ENCODE results near the gene TRAF2. TPM values are rescaled to one million over a fixed set of nuclear protein-coding genes. Genes with fewer than 3 reads are reported as not detected.

The TRAF2 gene
- total RNA-seq, 2 donors from 2014 or later, result 45.9 to 55.1 TPM

DNA sequence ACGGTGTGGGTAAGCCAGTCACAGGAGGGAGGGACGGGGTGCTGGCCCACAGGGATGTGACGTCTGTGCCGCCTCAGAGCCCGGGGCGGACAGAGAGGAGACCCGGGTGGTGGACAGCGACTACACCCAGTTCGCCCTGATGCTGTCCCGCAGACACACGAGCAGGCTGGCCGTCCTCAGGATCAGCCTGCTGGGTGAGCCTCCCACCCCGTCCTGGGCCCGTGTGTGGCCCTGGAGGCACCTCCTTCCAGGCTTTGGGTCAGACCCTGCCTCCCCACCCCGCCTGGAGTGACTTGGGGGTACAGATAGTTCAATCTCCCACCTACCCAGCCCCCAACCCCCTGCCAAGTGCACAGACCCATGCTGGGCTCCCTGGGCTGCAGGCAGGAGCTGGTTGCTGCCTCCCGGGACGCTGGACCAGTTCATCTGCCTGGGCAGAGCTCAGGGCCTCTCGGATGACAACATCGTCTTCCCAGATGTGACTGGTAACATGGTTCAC, 67.5 kb downstream of the TRAF2 start:
- TF ChIP-seq, protein P1, sequence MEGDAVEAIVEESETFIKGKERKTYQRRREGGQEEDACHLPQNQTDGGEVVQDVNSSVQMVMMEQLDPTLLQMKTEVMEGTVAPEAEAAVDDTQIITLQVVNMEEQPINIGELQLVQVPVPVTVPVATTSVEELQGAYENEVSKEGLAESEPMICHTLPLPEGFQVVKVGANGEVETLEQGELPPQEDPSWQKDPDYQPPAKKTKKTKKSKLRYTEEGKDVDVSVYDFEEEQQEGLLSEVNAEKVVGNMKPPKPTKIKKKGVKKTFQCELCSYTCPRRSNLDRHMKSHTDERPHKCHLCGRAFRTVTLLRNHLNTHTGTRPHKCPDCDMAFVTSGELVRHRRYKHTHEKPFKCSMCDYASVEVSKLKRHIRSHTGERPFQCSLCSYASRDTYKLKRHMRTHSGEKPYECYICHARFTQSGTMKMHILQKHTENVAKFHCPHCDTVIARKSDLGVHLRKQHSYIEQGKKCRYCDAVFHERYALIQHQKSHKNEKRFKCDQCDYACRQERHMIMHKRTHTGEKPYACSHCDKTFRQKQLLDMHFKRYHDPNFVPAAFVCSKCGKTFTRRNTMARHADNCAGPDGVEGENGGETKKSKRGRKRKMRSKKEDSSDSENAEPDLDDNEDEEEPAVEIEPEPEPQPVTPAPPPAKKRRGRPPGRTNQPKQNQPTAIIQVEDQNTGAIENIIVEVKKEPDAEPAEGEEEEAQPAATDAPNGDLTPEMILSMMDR (conservative IDR thresholded peaks at IDR 0.05), result no peak
- H3K4me1 Mint-ChIP-seq, result peaks cover 4% of the 10 kb centered on the region
- no peak overlapping the region for H3K27ac Mint-ChIP-seq
- no peak for DNase-seq
- H3K36me3 Mint-ChIP-seq (ENCODE audit: low read depth), result no peaks in the 10 kb centered on the region
- Histone ChIP-seq H3K4me1 (ENCODE audit: control insufficient read depth, insufficient read depth, low read length) (peaks cover 3% of the 10 kb centered on the region), H3K9me3 (ENCODE audit: control insufficient read depth, low read length) (no peaks in the 10 kb centered on the region), H3K27ac (ENCODE audit: low read depth, low read length) (no peak overlapping the region), H3K36me3 (ENCODE audit: control insufficient read depth, insufficient read depth, low read length) (no peaks in the 10 kb centered on the region), H3K4me3 (ENCODE audit: low read length) (no peak overlapping the region), H3K27me3 (ENCODE audit: control insufficient read depth, insufficient read depth, low read length, poor library complexity, severe bottlenecking) (no peaks in the 10 kb centered on the region), H3K9ac (ENCODE audit: extremely low read depth, low read length, poor library complexity, severe bottlenecking) (no peak overlapping the region)
- H3K9me3 Mint-ChIP-seq, result no peaks in the 10 kb centered on the region
- no peak overlapping the region for H3K4me3 Mint-ChIP-seq
- peaks cover 4% of the 10 kb centered on the region for H3K27me3 Mint-ChIP-seq (ENCODE audit: insufficient read depth)
- WGBS, 2 experiments (ENCODE audit: insufficient coverage in 1 of 2, insufficient read length in 1 of 2), result 87 to 92% methylated on average over 10 to 19 of the region's 19 CpGs

DNA sequence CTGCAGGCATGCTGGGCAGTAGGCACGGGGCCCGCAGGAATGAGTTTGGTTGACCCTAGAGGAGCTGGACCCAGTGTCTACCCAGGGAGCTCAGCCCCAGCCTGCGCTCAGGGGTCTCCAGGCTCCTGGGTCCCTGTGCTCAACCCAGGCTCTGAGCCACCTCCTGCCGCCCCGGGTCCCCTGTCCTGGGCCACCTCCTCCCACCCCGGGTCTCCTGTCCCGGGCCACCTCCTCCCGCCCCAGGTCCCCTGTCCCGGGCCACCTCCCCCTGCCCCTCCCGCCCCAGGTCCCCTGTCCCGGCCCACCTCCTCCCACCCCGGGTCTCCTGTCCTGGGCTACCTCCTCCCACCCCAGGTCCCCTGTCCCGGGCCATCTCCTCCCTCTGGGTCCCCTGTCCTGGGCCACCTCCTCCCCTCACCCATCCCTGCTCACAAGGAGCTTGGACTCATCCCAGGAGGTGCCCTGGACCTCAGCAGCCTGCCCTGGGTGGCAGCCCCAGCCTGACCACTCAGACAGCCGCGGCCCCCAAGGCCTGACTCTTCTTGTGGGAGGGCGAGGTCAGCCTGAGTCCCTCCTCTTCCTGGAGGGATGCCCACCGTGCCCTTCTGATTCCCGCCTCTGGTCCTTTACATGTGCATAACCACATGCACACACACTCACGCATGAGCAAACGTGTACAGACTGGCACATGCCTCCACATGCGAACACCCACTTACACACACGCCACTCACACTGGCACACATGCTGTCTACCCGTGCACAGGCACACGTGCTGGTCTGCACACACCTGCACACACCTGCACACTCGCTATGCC, 68.2 kb downstream of the TRAF2 start:
- H3K36me3 ChIP-seq (ENCODE audit: control insufficient read depth, insufficient read depth, low read length), result no peaks in the 10 kb centered on the region
- H3K4me3 ChIP-seq (ENCODE audit: low read length), result no peak overlapping the region
- no peaks in the 10 kb centered on the region for H3K27me3 ChIP-seq (ENCODE audit: control insufficient read depth, insufficient read depth, low read length, poor library complexity, severe bottlenecking)
- peaks cover 4% of the 10 kb centered on the region for H3K27me3 Mint-ChIP-seq (ENCODE audit: insufficient read depth)
- peaks cover 4% of the 10 kb centered on the region for H3K4me1 Mint-ChIP-seq
- no peaks in the 10 kb centered on the region for H3K36me3 Mint-ChIP-seq (ENCODE audit: low read depth)
- 90 to 97% methylated on average over 16 to 23 of the region's 25 CpGs for WGBS, 2 experiments (ENCODE audit: insufficient coverage in 1 of 2, insufficient read length in 1 of 2)
- no peaks in the 10 kb centered on the region for H3K9me3 Mint-ChIP-seq
- H3K9me3 ChIP-seq (ENCODE audit: control insufficient read depth, low read length), result no peaks in the 10 kb centered on the region
- H3K4me1 ChIP-seq (ENCODE audit: control insufficient read depth, insufficient read depth, low read length), result peaks cover 3% of the 10 kb centered on the region
- H3K27ac Mint-ChIP-seq, result no peak overlapping the region
- no peak for DNase-seq
- no peak overlapping the region for H3K9ac ChIP-seq (ENCODE audit: extremely low read depth, low read length, poor library complexity, severe bottlenecking)
- TF ChIP-seq, protein P1 (conservative IDR thresholded peaks at IDR 0.05), result no peak
- H3K4me3 Mint-ChIP-seq, result no peak overlapping the region
- H3K27ac ChIP-seq (ENCODE audit: low read depth, low read length), result no peak overlapping the region

DNA sequence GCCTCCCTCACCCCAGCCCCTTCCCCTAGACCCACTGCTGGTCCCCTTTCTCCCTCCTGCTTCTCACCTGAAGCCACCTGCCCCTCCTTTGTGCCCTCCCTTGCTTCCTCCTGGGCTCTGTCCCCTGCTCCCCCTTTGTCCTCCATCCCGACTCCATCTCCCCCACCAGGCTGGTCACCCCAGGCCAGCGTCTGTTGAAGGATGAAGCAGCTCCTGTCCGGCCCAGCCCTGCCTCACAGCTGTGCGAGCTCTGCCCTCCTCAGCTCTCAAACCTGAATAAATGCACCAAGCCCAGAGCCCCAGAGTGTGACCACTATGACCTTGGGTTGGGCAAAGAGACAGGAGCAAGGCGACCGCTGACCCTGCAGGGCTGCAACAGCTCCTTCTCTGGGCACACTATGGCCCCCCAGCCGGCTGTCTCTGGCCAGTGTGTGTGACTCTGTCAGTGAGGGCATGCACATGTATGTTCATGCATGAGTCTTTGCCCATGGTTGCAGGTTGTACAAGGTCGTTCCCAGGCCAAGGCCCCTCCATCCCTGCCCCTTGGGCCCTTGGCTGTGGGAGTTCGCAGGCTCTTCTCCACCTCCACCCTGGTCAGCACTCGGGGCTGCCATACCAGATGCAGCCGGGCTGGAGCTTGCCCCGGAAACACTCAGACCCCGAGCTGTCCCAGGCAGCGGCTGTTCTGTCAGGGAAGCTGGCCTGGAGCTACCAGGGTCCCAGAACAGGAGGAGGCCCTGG, 69.1 kb downstream of the TRAF2 start:
- Mint-ChIP-seq H3K4me3 (no peak overlapping the region), H3K36me3 (ENCODE audit: low read depth) (no peaks in the 10 kb centered on the region), H3K27ac (no peak overlapping the region), H3K27me3 (ENCODE audit: insufficient read depth) (peaks cover 4% of the 10 kb centered on the region), H3K4me1 (peaks cover 3% of the 10 kb centered on the region), H3K9me3 (no peaks in the 10 kb centered on the region)
- H3K27ac ChIP-seq (ENCODE audit: low read depth, low read length), result no peak overlapping the region
- no peak overlapping the region for H3K4me3 ChIP-seq (ENCODE audit: low read length)
- no peak overlapping the region for H3K9ac ChIP-seq (ENCODE audit: extremely low read depth, low read length, poor library complexity, severe bottlenecking)
- TF ChIP-seq, protein P1 (conservative IDR thresholded peaks at IDR 0.05), result no peak
- no peak for DNase-seq
- WGBS, 2 experiments (ENCODE audit: insufficient coverage in 1 of 2, insufficient read length in 1 of 2), result 86 to 87% methylated on average over 8 to 14 of the region's 14 CpGs
- no peaks in the 10 kb centered on the region for H3K27me3 ChIP-seq (ENCODE audit: control insufficient read depth, insufficient read depth, low read length, poor library complexity, severe bottlenecking)
- peaks cover 3% of the 10 kb centered on the region for H3K4me1 ChIP-seq (ENCODE audit: control insufficient read depth, insufficient read depth, low read length)
- no peaks in the 10 kb centered on the region for H3K9me3 ChIP-seq (ENCODE audit: control insufficient read depth, low read length)
- H3K36me3 ChIP-seq (ENCODE audit: control insufficient read depth, insufficient read depth, low read length), result no peaks in the 10 kb centered on the region

All from endodermal cell (in vitro differentiated cells).